Endothelial cell of umbilical vein (primary cell): ENCODE measurements around the gene SYTL4. TPM values are rescaled to one million over a fixed set of nuclear protein-coding genes. Genes with fewer than 3 reads are reported as not detected.

Experiments used
- BruUV-seq: library from RNA; stranded (reverse); fragments of 400-500 nt; replicated peaks from 2 replicates; lab custom pipeline; 2021; lab: Mats Ljungman, UMichigan
- CTCF ChIA-PET: fragments of 300-600, 350-600 bp; sonication (Branson Sonifier 250); formaldehyde crosslinking; loops from one replicate; lab custom pipeline; 2021; ENCODE audit warnings: antibody characterized with exemption, inconsistent platforms; lab: Charles Lee
- POLR2A ChIA-PET: fragments of 300-600, 350-600 bp; sonication (Branson Sonifier 250); formaldehyde crosslinking; loops from one replicate; lab custom pipeline; 2021; ENCODE audit warnings: antibody characterized with exemption, inconsistent platforms; lab: Charles Lee
- DNase-seq: peaks from one replicate; pipeline ENCODE4 v3.0.0-alpha.2; 2011; ENCODE audit warnings: low read depth, low spot score
- FAIRE-seq: peaks from 2 replicates; lab custom pipeline; 2011; peaks lifted over from hg19 to GRCh38; lab: Jason Lieb, UNC
- H2AFZ ChIP-seq: 2 replicates; pipeline ENCODE4 v1.6.0; 2012; ENCODE audit warnings: low read depth, low read length, control low read depth, inconsistent platforms
- H3K27ac ChIP-seq: 2 replicates; pipeline ENCODE4 v1.5.1; 2011; ENCODE audit warnings: low read depth, mild to moderate bottlenecking, control low read depth, low read length, moderate library complexity; ENCODE audit not compliant: insufficient read depth
- H3K27me3 ChIP-seq, 2 experiments: 2 replicates each; pipeline versions ENCODE4 v1.6.0 to v1.6.1; 2011; ENCODE audit warnings: low read length in 2 of 2, mixed read lengths in 1 of 2; ENCODE audit not compliant: control insufficient read depth in 2 of 2, insufficient read depth in 2 of 2
- H3K36me3 ChIP-seq, 2 experiments: 2 replicates in 1 of 2; 3 replicates in 1 of 2; pipeline ENCODE4 v1.5.1; 2011; ENCODE audit warnings: low read length in 2 of 2, mild to moderate bottlenecking in 1 of 2, moderate library complexity in 1 of 2; ENCODE audit not compliant: control insufficient read depth in 2 of 2, insufficient read depth in 2 of 2; ENCODE audit errors: extremely low read depth in 1 of 2
- H3K4me1 ChIP-seq: 3 replicates; pipeline ENCODE4 v1.5.1; 2011; ENCODE audit warnings: mild to moderate bottlenecking, low read length; ENCODE audit not compliant: control insufficient read depth, insufficient read depth; ENCODE audit errors: extremely low read depth
- H3K4me2 ChIP-seq: 2 replicates; pipeline ENCODE4 v1.6.1; 2011; ENCODE audit warnings: low read length, control low read depth, mixed read lengths; ENCODE audit not compliant: insufficient read depth
- H3K4me3 ChIP-seq, 3 experiments: fragments of 200-600 bp in 1 of 3; sonication (generic), shearing (Covaris generic) in 1 of 3; replicated peaks in 1 of 3; 2 replicates each; pipeline ENCODE4 v1.5.1; 2011 to 2016; ENCODE audit warnings: control low read depth in 3 of 3, low read length in 3 of 3, mild to moderate bottlenecking in 2 of 3, inconsistent platforms in 1 of 3, low read depth in 1 of 3, moderate library complexity in 1 of 3; ENCODE audit not compliant: insufficient read depth in 1 of 3
- H3K79me2 ChIP-seq: 2 replicates; pipeline ENCODE4 v1.6.0; 2012; ENCODE audit warnings: low read length, inconsistent platforms; ENCODE audit not compliant: control insufficient read depth, insufficient read depth
- H3K9ac ChIP-seq: replicated peaks from 2 replicates; pipeline ENCODE3; 2011; ENCODE audit warnings: low read length, control low read depth; ENCODE audit not compliant: insufficient read depth; ENCODE audit errors: extremely low read depth
- H3K9me1 ChIP-seq: replicated peaks from 3 replicates; pipeline ENCODE4 v1.6.0; 2011; ENCODE audit warnings: mild to moderate bottlenecking, low read length; ENCODE audit not compliant: control insufficient read depth, insufficient read depth; ENCODE audit errors: extremely low read depth
- H3K9me3 ChIP-seq: replicated peaks from 2 replicates; pipeline ENCODE4 v1.5.1; 2012; ENCODE audit warnings: low read length, inconsistent platforms; ENCODE audit not compliant: control insufficient read depth, insufficient read depth
- H4K20me1 ChIP-seq: replicated peaks from 2 replicates; pipeline ENCODE3; 2011; ENCODE audit warnings: mild to moderate bottlenecking, low read length; ENCODE audit not compliant: control insufficient read depth, insufficient read depth; ENCODE audit errors: extremely low read depth
- CTCF ChIP-seq, 2 donors: IDR thresholded peaks; 1 replicate in 1 of 2; 2 replicates in 1 of 2; pipeline ENCODE4 v1.5.1; 2011; ENCODE audit warnings: low read length in 2 of 2, mild to moderate bottlenecking in 2 of 2, moderate library complexity in 2 of 2, control low read depth in 1 of 2, inconsistent platforms in 1 of 2, low read depth in 1 of 2; ENCODE audit not compliant: insufficient read depth in 1 of 2; ENCODE audit errors: extremely low read depth in 1 of 2
- POLR2A ChIP-seq: IDR thresholded peaks from 2 replicates; pipeline ENCODE4 v1.6.1; 2012; ENCODE audit warnings: low read depth, mild to moderate bottlenecking, control low read depth, low read length
- POLR2AphosphoS5 ChIP-seq: IDR thresholded peaks from 2 replicates; pipeline ENCODE4 v1.6.1; 2012; ENCODE audit warnings: low read depth, mild to moderate bottlenecking, control low read depth, low read length, moderate library complexity; ENCODE audit not compliant: insufficient read depth
- dilution Hi-C: fragments of 300-500 bp; cut with MboI; formaldehyde crosslinking; loops from one replicate; pipeline ENCODE4 v1.15.0; 2019; ENCODE audit warnings: low sequenced_read_pairs; ENCODE audit not compliant: extremely low pct_ligation_motif_present
- intact Hi-C: fragments of 100-400 bp; cut with micrococcal nuclease; formaldehyde crosslinking; loops from one replicate; pipeline ENCODE4 v1.10.0; 2022
- polyA plus RNA-seq, 4 experiments: library from polyadenylated mRNA; depleted of rRNA in 3 of 4; stranded (reverse) in 3 of 4; unstranded in 1 of 4; fragments of >200 nt; gene quantifications; 2 replicates each; pipeline versions ENCODE4 v1.2.1 to v1.2.3, GENCODE V29; 2011 to 2012; ENCODE audit warnings: missing spikeins in 1 of 4
- total RNA-seq: library from RNA; stranded (reverse); gene quantifications from 2 replicates; pipeline ENCODE4 v1.2.3, GENCODE V29; 2021
- TF ChIP-seq, protein P1 (sequence below): IDR thresholded peaks from 2 replicates; pipeline ENCODE4 v1.6.1; 2011; ENCODE audit not compliant: insufficient read depth, insufficient read length

SYTL4 gene
- total and polyA plus RNA-seq, 2 donors (not counting 3 experiments of a cell fraction or from before 2014, with no cell fraction given), result 25.6 to 44.1 TPM

DNA sequence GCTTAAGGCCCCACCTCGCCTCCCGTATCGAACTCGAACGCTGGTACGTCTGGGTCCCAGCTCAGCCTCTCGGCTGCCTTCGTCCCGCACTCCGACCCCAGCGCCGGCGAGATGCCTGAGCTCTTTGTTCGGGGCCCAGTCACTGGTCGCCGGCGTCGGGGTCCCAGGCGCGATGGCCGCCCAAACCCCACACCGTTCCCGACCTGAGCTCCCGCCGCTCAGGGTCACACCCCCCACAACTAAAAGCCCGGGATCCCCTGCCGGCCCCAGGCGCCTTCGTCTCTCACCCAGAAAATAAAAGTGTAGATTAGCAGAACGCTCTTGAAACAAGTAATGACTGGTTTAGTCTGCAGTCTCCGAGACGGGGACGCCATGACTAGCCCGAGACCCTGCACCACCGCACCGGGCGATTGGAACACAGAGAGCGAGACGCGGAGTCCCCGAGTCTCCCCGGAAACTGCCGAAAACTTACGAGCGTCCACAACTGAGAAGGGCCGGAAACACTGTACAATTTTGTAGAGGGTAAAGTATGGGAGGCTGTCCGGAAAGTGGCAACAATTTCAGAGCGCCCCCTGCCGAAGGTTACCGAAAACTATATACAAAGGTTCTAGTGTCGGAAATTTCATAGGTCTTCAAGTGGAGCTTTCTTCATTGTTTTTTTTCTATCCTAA is 95.5 kb downstream of the SYTL4 start, which contains the start of gene TSPAN6:
Gene TSPAN6, minus strand, starts transcription at position 486 of the 671 bp plus-strand sequence. Its CDS starts 112 bp downstream, at position 374.
- peak within 1 kb of the TSS; percentile 97 for H3K9ac ChIP-seq
- no peaks in the 10 kb centered on the region for H3K27me3 ChIP-seq
- H3K27ac ChIP-seq, result peak within 1 kb of the TSS; percentile 78
- no peaks in the 10 kb centered on the region for H3K9me1 ChIP-seq
- intact Hi-C loops (loop anchor here (1.0 to 2.0 kb wide), 2 partner anchors 8 to 22 kb away; partner anchors contain the start of gene SRPX2), dilution Hi-C loops (no loop called here)
- peaks cover 4% of the 10 kb centered on the region for H3K4me1 ChIP-seq
- H3K4me2 ChIP-seq, result peak within 1 kb of the TSS; percentile 86
- TSS peak; percentile 35 for BruUV-seq
- H2AFZ ChIP-seq, result peak within 1 kb of the TSS; percentile 83
- no peaks in the 10 kb centered on the region for H4K20me1 ChIP-seq
- peaks cover 3% of the 10 kb centered on the region for H3K79me2 ChIP-seq
- CTCF ChIA-PET, result interaction anchor here (0.7 to 2.7 kb wide), 20 partner anchors 10 to 189 kb away, joined by 3 to 48 read pairs (median 6); no protein-coding TSS in a partner anchor
- TF ChIP-seq POLR2AphosphoS5, result no peak
- peak; percentile 41 to 55 for TF ChIP-seq CTCF (IDR thresholded peaks at IDR 0.05; ENCODE audit: extremely low read depth in 1 of 2, insufficient read depth in 1 of 2, low read depth in 1 of 2, low read length in 2 of 2)
- TF ChIP-seq, protein P1, sequence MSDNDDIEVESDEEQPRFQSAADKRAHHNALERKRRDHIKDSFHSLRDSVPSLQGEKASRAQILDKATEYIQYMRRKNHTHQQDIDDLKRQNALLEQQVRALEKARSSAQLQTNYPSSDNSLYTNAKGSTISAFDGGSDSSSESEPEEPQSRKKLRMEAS, result no peak
- TF ChIP-seq POLR2A, result peak; percentile 25
- DNase-seq (peak; percentile 84), FAIRE-seq (peak; percentile 99)
- peaks cover 0 to 2% of the 10 kb centered on the region in 2 experiments for H3K36me3 ChIP-seq
- no peaks in the 10 kb centered on the region for H3K9me3 ChIP-seq
- peak within 1 kb of the TSS; percentile 69 to 86 (median 81) for H3K4me3 ChIP-seq
- POLR2A ChIA-PET, result interaction anchor here (0.6 to 1.4 kb wide), 3 partner anchors 13 to 21 kb away, joined by 5 to 7 read pairs (median 6); no protein-coding TSS in a partner anchor
